HepG2 (cell line): Measurements from ENCODE around the gene HYAL2. TPM values are rescaled to one million over a fixed set of nuclear protein-coding genes. Genes with fewer than 3 reads are reported as not detected.

ENCODE experiments used
- CREB3 ChIP-seq: sonication (generic); formaldehyde crosslinking; IDR thresholded peaks from 2 replicates; pipeline ENCODE4 v1.5.0; 2020; ENCODE audit warnings: missing genetic modification reagents
- CREBL2 ChIP-seq: sonication (generic); formaldehyde crosslinking; IDR thresholded peaks from 2 replicates; pipeline ENCODE4 v1.8.1; 2023; ENCODE audit warnings: missing genetic modification reagents, mild to moderate bottlenecking, borderline replicate concordance
- ELF3 ChIP-seq: IDR thresholded peaks from 2 replicates; pipeline ENCODE4 v1.6.1; 2016; ENCODE audit warnings: missing genetic modification reagents, missing compliant biosample characterization
- ERF ChIP-seq: IDR thresholded peaks from 2 replicates; pipeline ENCODE4 v1.6.1; 2018; ENCODE audit warnings: missing biosample characterization, missing genetic modification reagents
- ESRRA ChIP-seq: sonication (generic); formaldehyde crosslinking; IDR thresholded peaks from 2 replicates; pipeline ENCODE4 v1.5.1; 2020; ENCODE audit warnings: mild to moderate bottlenecking, low read depth, missing genetic modification reagents
- GATAD2A ChIP-seq: IDR thresholded peaks from 2 replicates; pipeline ENCODE4 v1.6.1; 2016
- HCFC1 ChIP-seq: fragments of 150-350 bp; IDR thresholded peaks from 2 replicates; pipeline ENCODE4 v1.6.1; 2014; ENCODE audit warnings: low read depth, low read length
- HNF4A ChIP-seq: sonication (generic); formaldehyde crosslinking; IDR thresholded peaks from 2 replicates; pipeline ENCODE4 v1.4.0; 2020; ENCODE audit warnings: missing genetic modification reagents
- IRF9 ChIP-seq: sonication (generic); formaldehyde crosslinking; IDR thresholded peaks from 2 replicates; pipeline ENCODE4 v1.8.0; 2022; ENCODE audit warnings: missing genetic modification reagents, mild to moderate bottlenecking, borderline replicate concordance
- KLF15 ChIP-seq: sonication (generic); formaldehyde crosslinking; IDR thresholded peaks from 2 replicates; pipeline ENCODE4 v1.8.1; 2023; ENCODE audit warnings: borderline replicate concordance, mild to moderate bottlenecking, inconsistent platforms, missing genetic modification reagents, mixed read lengths
- MATR3 ChIP-seq: sonication (generic); formaldehyde crosslinking; IDR thresholded peaks from 2 replicates; pipeline ENCODE4 v1.4.0; 2020; ENCODE audit warnings: missing genetic modification reagents
- MLX ChIP-seq: IDR thresholded peaks from 2 replicates; pipeline ENCODE4 v1.6.1; 2016
- POLR2G ChIP-seq: fragments of 200-400 bp; formaldehyde crosslinking; IDR thresholded peaks from 2 replicates; pipeline ENCODE4 v1.6.1; 2018; ENCODE audit warnings: mild to moderate bottlenecking, low read depth, low read length, moderate library complexity
- PRPF4 ChIP-seq: fragments of 200-400 bp; formaldehyde crosslinking; IDR thresholded peaks from 2 replicates; pipeline ENCODE4 v1.6.1; 2016; ENCODE audit warnings: low read length, low read depth; ENCODE audit not compliant: poor library complexity, severe bottlenecking
- SNRNP70 ChIP-seq: fragments of 200-400 bp; formaldehyde crosslinking; IDR thresholded peaks from 2 replicates; pipeline ENCODE4 v1.6.1; 2017; ENCODE audit warnings: mild to moderate bottlenecking, low read depth, low read length, moderate library complexity
- SP5 ChIP-seq: IDR thresholded peaks from 2 replicates; pipeline ENCODE4 v1.6.1; 2016; ENCODE audit warnings: low read depth, borderline replicate concordance
- TBP ChIP-seq: sonication (generic); formaldehyde crosslinking; IDR thresholded peaks from 2 replicates; pipeline ENCODE4 v1.5.0; 2020; ENCODE audit warnings: missing genetic modification reagents
- TEAD3 ChIP-seq: optimal IDR thresholded peaks from 2 replicates; pipeline ENCODE3; 2016; ENCODE audit warnings: borderline replicate concordance
- ZFYVE20 ChIP-seq: sonication (generic); formaldehyde crosslinking; IDR thresholded peaks from 2 replicates; pipeline ENCODE4 v1.8.0; 2023; ENCODE audit warnings: low read depth, mild to moderate bottlenecking, moderate library complexity, missing genetic modification reagents, borderline replicate concordance
- ZHX1 ChIP-seq: sonication (generic); formaldehyde crosslinking; IDR thresholded peaks from 2 replicates; pipeline ENCODE4 v1.8.1; 2022; ENCODE audit warnings: low read depth, mild to moderate bottlenecking, missing genetic modification reagents
- ZNF160 ChIP-seq: sonication (generic); formaldehyde crosslinking; IDR thresholded peaks from 2 replicates; pipeline ENCODE4 v1.8.0; 2022; ENCODE audit warnings: mild to moderate bottlenecking, inconsistent platforms, missing genetic modification reagents
- ZNF24 ChIP-seq: fragments of 450-650 bp; IDR thresholded peaks from 2 replicates; pipeline ENCODE4 v1.6.1; 2017; ENCODE audit warnings: antibody characterized with exemption, mild to moderate bottlenecking
- ZNF317 ChIP-seq: sonication (generic); formaldehyde crosslinking; IDR thresholded peaks from 2 replicates; pipeline ENCODE4 v1.5.0; 2020; ENCODE audit warnings: mild to moderate bottlenecking, missing genetic modification reagents
- ZNF549 ChIP-seq: sonication (generic); formaldehyde crosslinking; IDR thresholded peaks from 2 replicates; pipeline ENCODE4 v1.5.0; 2020; ENCODE audit warnings: missing genetic modification reagents
- ZSCAN12 ChIP-seq: sonication (generic); formaldehyde crosslinking; IDR thresholded peaks from 2 replicates; pipeline ENCODE4 v1.9.0; 2021; ENCODE audit warnings: mild to moderate bottlenecking, missing genetic modification reagents
- ZSCAN31 ChIP-seq: sonication (generic); formaldehyde crosslinking; IDR thresholded peaks from 2 replicates; pipeline ENCODE4 v1.5.0; 2020; ENCODE audit warnings: low read depth, mild to moderate bottlenecking, missing genetic modification reagents
- polyA plus RNA-seq, 8 experiments: library from polyadenylated mRNA; depleted of rRNA in 3 of 8; stranded (reverse) in 7 of 8; unstranded in 1 of 8; fragments of >200 nt; fragmentation: Illumina TruSeq in 4 of 8; extraction: Trizol in 4 of 8; gene quantifications; 2 replicates each; pipeline versions ENCODE4 v1.2.1 to v1.2.3, GENCODE V29; 2011 to 2016; ENCODE audit warnings: low read depth in 4 of 8, missing spikeins in 1 of 8, mixed read lengths in 1 of 8; ENCODE audit not compliant: insufficient read depth in 1 of 8
- total RNA-seq, 5 experiments: library from RNA; depleted of rRNA; stranded (reverse); fragments of >200 nt; fragmentation: Illumina TruSeq; extraction: Trizol; gene quantifications; 2 replicates each; pipeline ENCODE4 v1.2.3, GENCODE V29; 2016; ENCODE audit warnings: low read depth in 1 of 5

Gene HYAL2
- total and polyA plus RNA-seq, 2 of the 13 experiments (the other 11 are each of a cell fraction or from before 2014, with no cell fraction given) = 76.2 to 102 TPM

- TF ChIP-seq CREBL2 = peak; percentile 91; the same call in 1 of the 2 replicates
- TF ChIP-seq KLF15 (CRISPR knock-in tag) = peak; percentile 96; the same call in 1 of the 2 replicates
- no peak for TF ChIP-seq PRPF4
- TF ChIP-seq ELF3 (CRISPR knock-in tag) = peak; percentile 94
- TF ChIP-seq ERF (CRISPR knock-in tag) = peak; percentile 95
- peak; percentile 64; the same call in 1 of the 2 replicates for TF ChIP-seq SP5 (CRISPR knock-in tag)
- TF ChIP-seq ZSCAN12 (CRISPR knock-in tag) = no peak
- TF ChIP-seq ZNF317 (CRISPR knock-in tag) = peak; percentile 59
- peak; percentile 94 for TF ChIP-seq ZNF160 (CRISPR knock-in tag)
- peak; percentile 62 for TF ChIP-seq GATAD2A
- TF ChIP-seq SNRNP70 = no peak
- peak; percentile 93 for TF ChIP-seq POLR2G
- TF ChIP-seq HNF4A (CRISPR knock-in tag) = no peak
- TF ChIP-seq MATR3 (CRISPR knock-in tag) = no peak
- TF ChIP-seq TEAD3 (CRISPR knock-in tag) = peak; percentile 18
- TF ChIP-seq IRF9 = peak; percentile 90
- no peak for TF ChIP-seq ZNF549 (CRISPR knock-in tag)
- TF ChIP-seq ZNF24 = no peak
- TF ChIP-seq ZSCAN31 (CRISPR knock-in tag) = peak; percentile 95
- TF ChIP-seq ZFYVE20 = peak; percentile 93; the same call in 1 of the 2 replicates
- TF ChIP-seq HCFC1 = peak; percentile 98
- TF ChIP-seq ESRRA = no peak; the same call in 1 of the 2 replicates
- 0 out of 2 replicates have a peak, but pooled peaks have one; percentile 86 for TF ChIP-seq TBP (CRISPR knock-in tag)
- TF ChIP-seq MLX (CRISPR knock-in tag) = peak; percentile 48
- TF ChIP-seq CREB3 (CRISPR knock-in tag) = peak; percentile 96; the same call in 1 of the 2 replicates
- peak; percentile 73; the same call in 1 of the 2 replicates for TF ChIP-seq ZHX1 (CRISPR knock-in tag)
These were observed 28.2 kb upstream of the HYAL2 start, which contains the start of the genes CYB561D2 and NPRL2 (continued) for GRCh38 chr3:50350527-50351322.
